Colonic mucosa (tissue), 4 donors: ENCODE data around the gene SBK1. TPM values are rescaled to one million over a fixed set of nuclear protein-coding genes. Genes with fewer than 3 reads are reported as not detected.

Experiments used
- DNase-seq: peaks from one replicate; pipeline ENCODE4 v3.0.0-alpha.2; 2020
- H3K27ac ChIP-seq: fragments of 200-600 bp; one replicate; pipeline ENCODE4 v1.8.0; 2021
- H3K27me3 ChIP-seq: fragments of 200-600 bp; one replicate; pipeline ENCODE4 v1.8.0; 2021
- H3K36me3 ChIP-seq: fragments of 200-600 bp; one replicate; pipeline ENCODE4 v1.8.0; 2021
- H3K4me1 ChIP-seq: fragments of 200-600 bp; one replicate; pipeline ENCODE4 v1.8.0; 2021; ENCODE audit warnings: mild to moderate bottlenecking
- H3K4me3 ChIP-seq: fragments of 200-600 bp; one replicate; pipeline ENCODE4 v1.8.0; 2021
- H3K9ac ChIP-seq, 2 donors: one replicate each; pipeline ENCODE4 v1.7.0; 2013; ENCODE audit warnings: control low read depth in 2 of 2, low read depth in 2 of 2, low read length in 2 of 2
- H3K9me3 ChIP-seq: fragments of 200-600 bp; one replicate; pipeline ENCODE4 v1.8.0; 2021
- intact Hi-C: fragments of 100-400 bp; cut with DNase I; formaldehyde crosslinking; loops from one replicate; pipeline ENCODE4 v1.14.1; 2022
- total RNA-seq, 2 donors: library from RNA; stranded (reverse); fragmentation: NEBNext Ultra II Directional in 1 of 2; extraction: Animal tissue kit (Norgen Biotek cat#: 25700) in 1 of 2; gene quantifications; one replicate each; pipeline ENCODE4 v1.2.1, GENCODE V29; 2021
- TF ChIP-seq, protein P1 (sequence below): fragments of 200-600 bp; IDR thresholded peaks from one replicate; pipeline ENCODE4 v1.8.0; 2022; ENCODE audit warnings: antibody characterized with exemption, mild to moderate bottlenecking
- donor health status: healthy.
- donor health status: DM: no; HTN: no; CAD: no.
- donor health status: DM: no; HTN: no; CAD: no.

The SBK1 gene
- total RNA-seq, 2 donors from 2014 or later, result 1.0 to 1.4 TPM

DNA sequence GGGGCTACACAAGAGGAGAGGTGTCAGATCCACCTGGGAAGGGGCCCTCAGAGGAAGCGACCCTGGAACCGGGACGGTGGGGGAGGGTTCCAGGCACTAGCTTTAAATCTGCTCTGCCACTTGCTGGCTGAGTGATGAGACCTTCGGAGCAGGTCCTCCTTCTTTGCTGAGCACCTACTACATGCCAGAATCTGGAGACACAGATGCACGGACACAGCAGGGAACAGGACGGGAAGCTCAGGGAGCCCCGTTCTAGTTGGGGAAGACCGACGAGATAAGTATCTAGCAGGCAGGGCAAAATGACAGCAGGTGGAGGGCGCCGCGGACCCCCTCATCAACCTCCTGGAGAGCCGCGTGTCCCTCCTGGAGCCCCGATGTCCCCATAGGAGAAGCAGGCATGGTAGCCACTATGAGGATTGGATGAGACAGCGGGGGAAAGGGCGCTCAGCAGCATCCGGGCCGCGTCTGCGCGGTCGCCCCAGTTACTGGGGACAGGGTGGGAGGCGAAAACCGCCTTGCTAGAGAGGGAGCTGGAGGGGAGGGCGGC is 27.2 kb downstream of the SBK1 start:
- Histone ChIP-seq H3K36me3 (no peaks in the 10 kb centered on the region), H3K9ac (no peak overlapping the region), H3K27ac (no peak overlapping the region), H3K4me1 (no peaks in the 10 kb centered on the region), H3K4me3 (no peak overlapping the region), H3K9me3 (no peaks in the 10 kb centered on the region), H3K27me3 (no peaks in the 10 kb centered on the region)
- TF ChIP-seq, protein P1, sequence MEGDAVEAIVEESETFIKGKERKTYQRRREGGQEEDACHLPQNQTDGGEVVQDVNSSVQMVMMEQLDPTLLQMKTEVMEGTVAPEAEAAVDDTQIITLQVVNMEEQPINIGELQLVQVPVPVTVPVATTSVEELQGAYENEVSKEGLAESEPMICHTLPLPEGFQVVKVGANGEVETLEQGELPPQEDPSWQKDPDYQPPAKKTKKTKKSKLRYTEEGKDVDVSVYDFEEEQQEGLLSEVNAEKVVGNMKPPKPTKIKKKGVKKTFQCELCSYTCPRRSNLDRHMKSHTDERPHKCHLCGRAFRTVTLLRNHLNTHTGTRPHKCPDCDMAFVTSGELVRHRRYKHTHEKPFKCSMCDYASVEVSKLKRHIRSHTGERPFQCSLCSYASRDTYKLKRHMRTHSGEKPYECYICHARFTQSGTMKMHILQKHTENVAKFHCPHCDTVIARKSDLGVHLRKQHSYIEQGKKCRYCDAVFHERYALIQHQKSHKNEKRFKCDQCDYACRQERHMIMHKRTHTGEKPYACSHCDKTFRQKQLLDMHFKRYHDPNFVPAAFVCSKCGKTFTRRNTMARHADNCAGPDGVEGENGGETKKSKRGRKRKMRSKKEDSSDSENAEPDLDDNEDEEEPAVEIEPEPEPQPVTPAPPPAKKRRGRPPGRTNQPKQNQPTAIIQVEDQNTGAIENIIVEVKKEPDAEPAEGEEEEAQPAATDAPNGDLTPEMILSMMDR, result no peak
- intact Hi-C loops, result loop anchor here (5.0 kb wide), 1 partner anchor 47 kb away; no protein-coding TSS in a partner anchor
- DNase-seq, result no peak

DNA sequence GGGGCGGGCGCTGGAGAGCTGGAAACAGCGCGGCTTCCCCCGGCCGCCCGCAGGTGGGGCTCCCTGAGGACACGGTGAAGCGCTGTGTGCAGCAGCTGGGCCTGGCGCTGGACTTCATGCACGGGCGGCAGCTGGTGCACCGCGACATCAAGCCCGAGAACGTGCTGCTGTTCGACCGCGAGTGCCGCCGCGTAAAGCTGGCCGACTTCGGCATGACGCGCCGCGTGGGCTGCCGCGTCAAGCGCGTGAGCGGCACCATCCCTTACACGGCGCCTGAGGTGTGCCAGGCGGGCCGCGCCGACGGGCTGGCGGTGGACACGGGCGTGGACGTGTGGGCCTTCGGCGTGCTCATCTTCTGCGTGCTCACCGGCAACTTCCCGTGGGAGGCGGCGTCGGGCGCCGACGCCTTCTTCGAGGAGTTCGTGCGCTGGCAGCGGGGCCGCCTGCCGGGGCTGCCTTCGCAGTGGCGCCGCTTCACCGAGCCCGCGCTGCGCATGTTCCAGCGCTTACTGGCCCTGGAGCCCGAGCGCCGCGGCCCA is 27.8 kb downstream of the SBK1 start:
- Histone ChIP-seq H3K27me3 (no peaks in the 10 kb centered on the region), H3K36me3 (no peaks in the 10 kb centered on the region), H3K27ac (no peak overlapping the region), H3K4me1 (no peaks in the 10 kb centered on the region), H3K9me3 (no peaks in the 10 kb centered on the region), H3K9ac (no peak overlapping the region), H3K4me3 (no peak overlapping the region)
- intact Hi-C loops, result loop anchor here (5.0 kb wide), 1 partner anchor 48 kb away; no protein-coding TSS in a partner anchor
- no peak for DNase-seq
- TF ChIP-seq, protein P1, result no peak

DNA sequence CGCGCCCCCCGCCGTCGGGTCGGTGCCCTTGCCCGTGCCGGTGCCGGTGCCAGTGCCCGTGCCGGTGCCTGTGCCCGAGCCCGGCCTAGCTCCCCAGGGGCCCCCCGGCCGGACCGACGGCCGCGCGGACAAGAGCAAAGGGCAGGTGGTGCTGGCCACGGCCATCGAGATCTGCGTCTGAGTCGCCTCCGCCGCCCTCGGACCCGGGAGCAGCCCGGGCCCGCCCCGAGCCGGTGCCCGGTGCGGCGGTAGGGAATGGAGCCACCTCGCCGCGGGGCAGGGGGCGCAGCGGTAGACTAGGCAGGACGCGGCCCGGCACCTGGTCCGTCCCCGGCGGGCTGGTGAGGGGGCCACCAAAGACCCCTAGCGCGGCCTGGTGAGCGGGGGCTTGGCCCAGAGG is 28.4 kb downstream of the SBK1 start:
- Histone ChIP-seq H3K36me3 (no peaks in the 10 kb centered on the region), H3K9ac (no peak overlapping the region), H3K4me3 (no peak overlapping the region), H3K27me3 (no peaks in the 10 kb centered on the region), H3K27ac (no peak overlapping the region), H3K9me3 (no peaks in the 10 kb centered on the region), H3K4me1 (no peaks in the 10 kb centered on the region)
- intact Hi-C loops, result loop anchor here (5.0 kb wide), 1 partner anchor 48 kb away; no protein-coding TSS in a partner anchor
- TF ChIP-seq, protein P1, result no peak
- DNase-seq, result no peak

DNA sequence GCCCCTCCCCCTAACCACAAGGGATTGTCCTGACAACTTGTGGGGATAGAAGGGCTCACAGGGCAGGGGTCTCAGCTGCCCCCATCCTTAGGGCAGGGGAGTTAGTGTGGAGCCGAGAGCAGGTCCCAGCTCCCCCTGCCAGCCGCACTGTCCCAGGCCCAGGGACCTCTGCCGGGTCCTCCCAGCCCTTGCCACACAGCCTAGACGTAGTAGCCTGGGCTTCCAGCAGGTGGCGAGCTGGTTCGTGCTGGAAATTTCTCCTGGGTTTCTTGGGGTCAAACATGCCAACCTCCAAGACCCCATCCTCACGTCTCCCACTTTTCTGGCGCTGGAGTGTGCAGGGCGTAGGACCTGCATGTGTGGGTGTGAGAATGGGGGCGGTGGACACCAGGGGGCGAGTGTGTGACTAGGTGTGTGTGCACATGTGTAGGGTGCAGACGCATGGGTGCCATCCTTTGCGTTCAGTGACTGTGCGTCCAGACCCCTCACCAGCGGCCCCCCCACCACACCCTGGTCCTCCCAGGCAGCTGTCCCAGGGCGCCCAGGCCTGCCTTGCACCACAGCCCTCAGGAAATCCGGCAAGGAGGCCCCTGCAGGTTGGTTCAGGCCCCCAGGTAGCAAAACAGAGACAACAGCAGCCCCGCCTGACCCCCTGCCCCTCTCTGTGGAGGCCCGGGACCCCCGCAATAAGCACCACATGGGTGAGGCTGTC is 29.5 kb downstream of the SBK1 start:
- peak; percentile 32 for DNase-seq
- TF ChIP-seq, protein P1, result peak; percentile 74

DNA sequence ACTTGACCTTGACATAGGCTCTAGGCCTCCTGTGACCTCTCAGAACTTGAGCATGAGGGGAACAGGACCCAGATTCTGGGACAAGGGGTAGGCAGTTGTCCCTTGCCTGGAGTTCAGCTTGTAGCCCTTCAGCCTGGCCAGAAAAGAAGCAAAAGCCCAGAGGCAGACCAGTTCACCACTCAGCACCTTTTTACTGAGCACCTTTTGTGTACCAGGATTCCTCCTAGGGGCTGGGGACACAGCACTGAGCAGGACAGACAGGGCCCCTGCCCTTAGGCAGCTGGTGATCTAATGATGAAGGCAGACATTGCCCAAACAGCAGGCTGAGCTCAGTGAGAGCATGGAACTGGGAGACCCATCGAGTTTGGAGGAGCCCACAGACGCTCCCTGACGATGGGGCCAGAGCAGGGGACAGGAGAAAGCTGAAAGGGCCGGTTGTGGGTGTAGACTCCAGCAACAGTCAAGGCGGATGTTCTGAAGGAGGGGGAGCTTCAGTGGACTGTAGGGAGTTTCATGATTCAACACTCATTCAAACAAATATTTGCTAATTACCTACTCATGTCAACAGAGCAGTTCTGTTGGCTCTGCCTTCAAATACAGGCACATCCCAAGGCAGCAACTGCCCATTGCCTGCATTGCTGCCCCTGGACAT is 32.0 kb downstream of the SBK1 start:
- Histone ChIP-seq H3K27ac (no peak overlapping the region), H3K4me1 (no peaks in the 10 kb centered on the region), H3K36me3 (no peaks in the 10 kb centered on the region), H3K27me3 (no peaks in the 10 kb centered on the region), H3K9ac (no peak overlapping the region), H3K9me3 (no peaks in the 10 kb centered on the region), H3K4me3 (no peak overlapping the region)
- no peak for DNase-seq
- intact Hi-C loops, result loop anchor here (5.0 kb wide), 1 partner anchor 52 kb away; no protein-coding TSS in a partner anchor
- TF ChIP-seq, protein P1, result no peak

More for the DNA sequence above, 29.5 kb downstream of the SBK1 start:
- Histone ChIP-seq H3K27me3 (no peaks in the 10 kb centered on the region), H3K4me1 (no peaks in the 10 kb centered on the region), H3K27ac (no peak overlapping the region), H3K4me3 (no peak overlapping the region), H3K36me3 (no peaks in the 10 kb centered on the region), H3K9me3 (no peaks in the 10 kb centered on the region), H3K9ac (no peak overlapping the region)
- intact Hi-C loops, result loop anchor here (5.0 kb wide), 1 partner anchor 50 kb away; no protein-coding TSS in a partner anchor
